NT2/D1 (cell line): ENCODE results near the gene NPBWR2.

ENCODE experiments used
- DNase-seq: peaks from one replicate; pipeline ENCODE4 v3.0.0-alpha.2; 2011; ENCODE audit warnings: low read depth, low spot score
- H3K27me3 ChIP-seq: 2 replicates; pipeline ENCODE4 v1.6.0; 2011; ENCODE audit warnings: mild to moderate bottlenecking; ENCODE audit not compliant: insufficient read length, insufficient read depth
- H3K36me3 ChIP-seq: 2 replicates; pipeline ENCODE4 v1.6.1; 2011; ENCODE audit warnings: mild to moderate bottlenecking, low read length, mixed read lengths; ENCODE audit not compliant: insufficient read depth, insufficient read length
- H3K4me1 ChIP-seq: 2 replicates; pipeline ENCODE4 v1.5.1; 2011; ENCODE audit not compliant: insufficient read depth, insufficient read length
- H3K4me3 ChIP-seq: 2 replicates; pipeline ENCODE4 v1.5.1; 2011; ENCODE audit warnings: low read depth; ENCODE audit not compliant: insufficient read length
- H3K9ac ChIP-seq: 2 replicates; pipeline ENCODE4 v1.6.0; 2011; ENCODE audit warnings: low read depth; ENCODE audit not compliant: insufficient read length
- H3K9me3 ChIP-seq: 2 replicates; pipeline ENCODE4 v1.5.1; 2011; ENCODE audit warnings: mild to moderate bottlenecking, low read length; ENCODE audit not compliant: insufficient read depth
- SUZ12 ChIP-seq: IDR thresholded peaks from 2 replicates; pipeline ENCODE4 v1.6.1; 2011; ENCODE audit not compliant: insufficient read length, insufficient read depth; ENCODE audit errors: extremely low read depth
- YY1 ChIP-seq: IDR thresholded peaks from 2 replicates; pipeline ENCODE4 v1.6.1; 2011; ENCODE audit not compliant: insufficient read length, insufficient read depth
- ZNF274 ChIP-seq: IDR thresholded peaks from 2 replicates; pipeline ENCODE4 v1.6.1; 2011; ENCODE audit warnings: mild to moderate bottlenecking, low read depth, low read length

The NPBWR2 gene

GRCh38 chr20:64108731-64109681 lies 1.6 kb upstream of the NPBWR2 start:
- TF ChIP-seq YY1 = no peak
- no peak for TF ChIP-seq ZNF274
- no peak for TF ChIP-seq SUZ12
- Histone ChIP-seq H3K27me3 (no peaks in the 10 kb centered on the region), H3K4me3 (no peak overlapping the region), H3K9ac (no peak overlapping the region), H3K36me3 (no peaks in the 10 kb centered on the region), H3K9me3 (no peaks in the 10 kb centered on the region), H3K4me1 (peaks cover 27% of the 10 kb centered on the region)
- DNase-seq = no peak

GRCh38 chr20:64107736-64108457 lies 532 bp upstream of the NPBWR2 start:
- Histone ChIP-seq H3K9ac (peak overlapping the region; percentile 26), H3K36me3 (no peaks in the 10 kb centered on the region), H3K4me3 (no peak overlapping the region), H3K9me3 (no peaks in the 10 kb centered on the region), H3K4me1 (peaks cover 30% of the 10 kb centered on the region), H3K27me3 (peaks cover 7% of the 10 kb centered on the region)
- TF ChIP-seq ZNF274 = no peak
- TF ChIP-seq YY1 = no peak
- no peak for TF ChIP-seq SUZ12
- DNase-seq = no peak

GRCh38 chr20:64106435-64106961 lies 867 bp downstream of the NPBWR2 start:
- H3K27me3 ChIP-seq = peaks cover 13% of the 10 kb centered on the region
- no peak overlapping the region for H3K4me3 ChIP-seq
- H3K36me3 ChIP-seq = no peaks in the 10 kb centered on the region
- TF ChIP-seq ZNF274 = no peak
- no peak for TF ChIP-seq SUZ12
- no peak for TF ChIP-seq YY1
- no peaks in the 10 kb centered on the region for H3K9me3 ChIP-seq
- no peak for DNase-seq
- peaks cover 29% of the 10 kb centered on the region for H3K4me1 ChIP-seq
- H3K9ac ChIP-seq = no peak overlapping the region

- Histone ChIP-seq H3K9ac (no peak overlapping the region), H3K36me3 (no peaks in the 10 kb centered on the region), H3K4me1 (peaks cover 30% of the 10 kb centered on the region), H3K9me3 (no peaks in the 10 kb centered on the region), H3K4me3 (no peak overlapping the region), H3K27me3 (peaks cover 18% of the 10 kb centered on the region)
- TF ChIP-seq ZNF274 (no peak), SUZ12 (no peak), YY1 (no peak)
- DNase-seq = no peak
Observed at GRCh38 chr20:64105846-64106434, 1.4 kb downstream of the NPBWR2 start.

- TF ChIP-seq YY1 = no peak
- TF ChIP-seq ZNF274 = no peak
- no peak for TF ChIP-seq SUZ12
- Histone ChIP-seq H3K9ac (no peak overlapping the region), H3K4me1 (peaks cover 30% of the 10 kb centered on the region), H3K4me3 (no peak overlapping the region), H3K9me3 (no peaks in the 10 kb centered on the region), H3K27me3 (peaks cover 24% of the 10 kb centered on the region), H3K36me3 (no peaks in the 10 kb centered on the region)
- no peak for DNase-seq
Observed at GRCh38 chr20:64104667-64105451, 2.5 kb downstream of the NPBWR2 start.

GRCh38 chr20:64103871-64104666 lies 3.3 kb downstream of the NPBWR2 start:
- H3K4me1 ChIP-seq = peaks cover 34% of the 10 kb centered on the region
- H3K27me3 ChIP-seq = peaks cover 24% of the 10 kb centered on the region
- no peaks in the 10 kb centered on the region for H3K9me3 ChIP-seq
- H3K9ac ChIP-seq = peak overlapping the region; percentile 50
- TF ChIP-seq ZNF274 = no peak
- no peaks in the 10 kb centered on the region for H3K36me3 ChIP-seq
- no peak overlapping the region for H3K4me3 ChIP-seq
- no peak for DNase-seq
